SK-N-SH (cell line): ENCODE results near the gene GRK5. TPM values are rescaled to one million over a fixed set of nuclear protein-coding genes. Genes with fewer than 3 reads are reported as not detected.
A peak's percentile ranks its signal among the peaks of the same experiment; 100 is the strongest.

Experiments used
- CTCF ChIA-PET: fragments of 300-600, 350-600 bp; formaldehyde crosslinking; extraction: SDS; loops from one replicate; lab custom pipeline; 2021; lab: Yijun Ruan, JAX
- POLR2A ChIA-PET: fragments of 350-600 bp; sonication (Branson Sonifier 250); formaldehyde crosslinking; extraction: SDS; loops from one replicate; lab custom pipeline; 2020; ENCODE audit warnings: antibody characterized with exemption, inconsistent platforms; lab: Yijun Ruan, JAX
- DNase-seq: peaks from one replicate; pipeline ENCODE4 v3.0.0; 2012
- H2AFZ ChIP-seq: fragments of 200-600 bp; sonication (generic); 2 replicates; pipeline ENCODE4 v1.8.1; 2016; ENCODE audit warnings: antibody characterized with exemption, mild to moderate bottlenecking, low read depth
- H3F3A ChIP-seq: fragments of 200-600 bp; sonication (generic); replicated peaks from 2 replicates; pipeline ENCODE3; 2016; ENCODE audit warnings: antibody characterized with exemption, mild to moderate bottlenecking; ENCODE audit not compliant: insufficient read depth
- H3K27ac ChIP-seq, 2 experiments: fragments of 200-500 bp in 1 of 2; fragments of 200-600 bp in 1 of 2; sonication (Bioruptor generic) in 1 of 2; sonication (generic), shearing (Covaris generic) in 1 of 2; 2 replicates each; pipeline versions ENCODE4 v1.5.1 to v1.6.1; 2014 to 2016; ENCODE audit warnings: low read depth in 2 of 2, inconsistent platforms in 1 of 2, low read length in 1 of 2, mild to moderate bottlenecking in 1 of 2, mixed read lengths in 1 of 2
- H3K27me3 ChIP-seq: fragments of 200-600 bp; sonication (generic), shearing (Covaris generic); 2 replicates; pipeline ENCODE4 v1.6.1; 2016; ENCODE audit warnings: mixed run types; ENCODE audit not compliant: insufficient read depth
- H3K36me3 ChIP-seq, 2 experiments: fragments of 200-500 bp in 1 of 2; fragments of 200-600 bp in 1 of 2; sonication (Bioruptor generic) in 1 of 2; sonication (generic) in 1 of 2; replicated peaks in 1 of 2; 2 replicates each; pipeline versions ENCODE3 to v1.5.1; 2014 to 2016; ENCODE audit warnings: low read length in 1 of 2, mild to moderate bottlenecking in 1 of 2; ENCODE audit not compliant: insufficient read depth in 2 of 2, control insufficient read depth in 1 of 2
- H3K4me1 ChIP-seq, 2 experiments: fragments of 200-500 bp in 1 of 2; fragments of 200-600 bp in 1 of 2; sonication (Bioruptor generic) in 1 of 2; sonication (generic), shearing (Covaris generic) in 1 of 2; 2 replicates each; pipeline versions ENCODE4 v1.5.1 to v1.6.1; 2014 to 2016; ENCODE audit warnings: low read depth in 1 of 2, low read length in 1 of 2, mixed run types in 1 of 2; ENCODE audit not compliant: insufficient read depth in 2 of 2, control insufficient read depth in 1 of 2
- H3K4me2 ChIP-seq: fragments of 200-600 bp; sonication (generic), shearing (Covaris generic); 2 replicates; pipeline ENCODE4 v1.6.1; 2017; ENCODE audit warnings: mixed run types
- H3K4me3 ChIP-seq, 2 experiments: fragments of 200-500 bp in 1 of 2; fragments of 200-600 bp in 1 of 2; sonication (Bioruptor generic) in 1 of 2; sonication (generic), shearing (Covaris generic) in 1 of 2; 2 replicates each; pipeline versions ENCODE4 v1.5.1 to v1.8.1; 2014 to 2016; ENCODE audit warnings: low read depth in 2 of 2, inconsistent platforms in 1 of 2, low read length in 1 of 2, mild to moderate bottlenecking in 1 of 2, mixed read lengths in 1 of 2, moderate library complexity in 1 of 2
- H3K79me2 ChIP-seq: fragments of 200-600 bp; sonication (generic); 2 replicates; pipeline ENCODE4 v1.8.1; 2017; ENCODE audit warnings: mild to moderate bottlenecking; ENCODE audit not compliant: insufficient read depth
- H3K9ac ChIP-seq: fragments of 200-600 bp; sonication (generic); 2 replicates; pipeline ENCODE4 v1.6.1; 2017; ENCODE audit warnings: mixed run types
- H3K9me2 ChIP-seq: fragments of 200-600 bp; sonication (generic); 2 replicates; pipeline ENCODE4 v1.6.1; 2017; ENCODE audit warnings: mixed run types
- H3K9me3 ChIP-seq: fragments of 200-600 bp; sonication (generic); 2 replicates; pipeline ENCODE4 v1.6.1; 2017; ENCODE audit warnings: mixed run types, mild to moderate bottlenecking, moderate library complexity
- H4K20me1 ChIP-seq: fragments of 200-600 bp; sonication (generic); 2 replicates; pipeline ENCODE4 v1.6.1; 2017; ENCODE audit warnings: mild to moderate bottlenecking, mixed run types; ENCODE audit not compliant: insufficient read depth
- ELF1 ChIP-seq: IDR thresholded peaks from 2 replicates; pipeline ENCODE4 v1.4.0; 2012
- GATA2 ChIP-seq: sonication (generic); formaldehyde crosslinking; IDR thresholded peaks from 2 replicates; pipeline ENCODE4 v1.5.0; 2020; ENCODE audit warnings: mild to moderate bottlenecking, missing genetic modification reagents
- JUND ChIP-seq: IDR thresholded peaks from 2 replicates; pipeline ENCODE4 v1.4.0; 2012
- MXI1 ChIP-seq: IDR thresholded peaks from 2 replicates; pipeline ENCODE4 v1.6.1; 2012; ENCODE audit warnings: mild to moderate bottlenecking, low read depth, low read length, improper control_type of control experiment
- RCOR1 ChIP-seq: fragments of 150-350 bp; IDR thresholded peaks from 2 replicates; pipeline ENCODE4 v1.6.1; 2017; ENCODE audit warnings: antibody characterized with exemption, low read length
- RFX5 ChIP-seq: IDR thresholded peaks from 2 replicates; pipeline ENCODE4 v1.6.1; 2012; ENCODE audit warnings: mild to moderate bottlenecking, improper control_type of control experiment, low read length
- SIN3A ChIP-seq: IDR thresholded peaks from 2 replicates; pipeline ENCODE4 v1.6.1; 2012; ENCODE audit warnings: low read depth, mild to moderate bottlenecking, low read length, moderate library complexity, borderline replicate concordance
- WGBS: methylation state at CpG from one replicate; pipeline ENCODE4 v1.1.6; 2017; ENCODE audit warnings: low lambda C conversion rate; 5-methylcytosine and 5-hydroxymethylcytosine counted together
- polyA plus RNA-seq, 3 experiments: library from polyadenylated mRNA; depleted of rRNA; stranded (reverse); fragments of >200 nt; gene quantifications; 2 replicates each; pipeline ENCODE4 v1.2.3, GENCODE V29; 2012
- TF ChIP-seq, protein P1 (sequence below): IDR thresholded peaks from 2 replicates; pipeline ENCODE4 v1.4.0; 2012; ENCODE audit warnings: low read depth, borderline replicate concordance
- TF ChIP-seq, protein P2 (sequence below): fragments of 200-600 bp; sonication (generic); IDR thresholded peaks from 2 replicates; pipeline ENCODE4 v1.6.1; 2017; ENCODE audit warnings: antibody characterized with exemption, mild to moderate bottlenecking, moderate library complexity
- TF ChIP-seq, protein P3 (sequence below): IDR thresholded peaks from 2 replicates; pipeline ENCODE4 v1.6.1; 2012; ENCODE audit warnings: mild to moderate bottlenecking, low read depth, low read length, moderate library complexity
- TF ChIP-seq, protein P4 (sequence below): IDR thresholded peaks from 2 replicates; pipeline ENCODE4 v1.4.0; 2012; ENCODE audit warnings: low read depth

Gene GRK5
- polyA plus RNA-seq, 1 of the 3 experiments (the other 2 are of a cell fraction), result 12.1 TPM

DNA sequence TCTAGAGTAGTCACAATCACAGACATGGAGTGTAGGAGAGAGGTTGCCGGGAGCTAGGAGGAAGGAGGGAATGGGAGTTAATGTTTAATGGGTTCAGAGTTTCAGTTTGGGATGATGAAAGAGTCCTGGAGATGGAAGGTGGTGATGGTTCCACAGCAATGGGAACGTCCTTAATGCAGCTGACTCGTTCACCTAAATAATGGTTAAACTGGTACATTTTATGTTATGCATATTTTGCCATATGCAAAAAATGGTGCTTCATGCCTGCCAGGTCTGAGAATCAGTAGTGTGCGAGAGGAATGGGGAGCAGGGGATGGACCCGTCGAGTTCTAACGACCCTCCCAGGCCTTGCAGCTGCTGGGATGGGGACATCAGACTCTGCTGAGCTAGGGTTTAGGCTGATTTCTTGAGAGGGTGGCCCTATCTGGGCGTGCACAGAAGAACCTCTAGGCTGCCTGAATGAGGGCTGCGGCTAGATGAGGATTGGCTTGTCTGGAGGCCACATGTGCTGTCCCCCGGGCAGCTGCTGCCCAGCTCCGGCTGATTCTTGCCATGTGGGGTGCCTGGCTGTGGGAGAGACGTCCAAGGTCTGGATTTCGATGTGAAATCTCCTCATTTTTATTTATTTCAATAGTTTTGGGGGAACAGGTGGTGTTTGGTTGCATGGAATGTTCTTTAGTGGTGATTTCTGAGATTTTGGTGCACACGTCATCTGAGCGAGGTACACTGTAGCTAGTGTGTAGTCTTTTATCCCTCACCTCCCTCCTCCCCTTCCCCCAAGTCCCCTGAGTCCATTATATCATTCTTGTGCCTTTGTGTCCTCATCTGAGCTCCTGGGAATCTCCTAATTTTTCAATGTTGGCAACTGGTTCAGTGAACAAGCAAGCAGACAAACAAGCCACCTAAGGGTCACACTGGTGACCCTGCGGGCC is 116.0 kb downstream of the GRK5 start:
- no peaks in the 10 kb centered on the region for H4K20me1 ChIP-seq
- CTCF ChIA-PET, result interaction anchor here (1.3 to 1.8 kb wide), 2 partner anchors 41 to 117 kb away, joined by 4 to 8 read pairs; partner anchors contain the start of gene GRK5
- 72% methylated on average over 14 of the region's 16 CpGs for WGBS

DNA sequence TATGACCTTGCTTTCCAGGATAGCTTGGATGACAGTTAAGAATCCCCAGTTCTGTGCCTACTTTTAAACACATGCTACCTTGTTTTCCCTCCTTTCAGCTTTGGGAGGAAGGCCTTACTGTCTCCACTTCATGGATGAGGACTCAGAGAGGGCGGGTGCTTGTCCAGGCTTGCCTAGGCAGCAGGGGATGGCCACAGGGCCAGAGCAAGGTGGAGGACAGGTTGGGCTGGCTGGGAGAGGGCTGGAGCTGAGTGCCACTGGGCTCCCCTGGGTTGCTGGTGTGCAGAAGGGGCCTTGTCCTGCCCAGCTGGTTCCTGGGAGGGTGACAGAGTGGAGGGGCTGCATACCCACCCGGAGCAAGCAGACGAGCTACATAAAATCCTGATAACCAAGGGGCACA is 117.8 kb downstream of the GRK5 start:
- Histone ChIP-seq H4K20me1 (no peaks in the 10 kb centered on the region), H3F3A (no peaks in the 10 kb centered on the region), H3K4me2 (no peak overlapping the region), H3K9ac (no peak overlapping the region), H3K27me3 (no peaks in the 10 kb centered on the region), H2AFZ (no peak overlapping the region), H3K79me2 (no peaks in the 10 kb centered on the region), H3K4me1 (peaks cover 0 to 21% of the 10 kb centered on the region in 2 experiments; a peak in 1 of 4 replicates), H3K27ac (no peak overlapping the region), H3K4me3 (no peak overlapping the region), H3K36me3 (no peaks in the 10 kb centered on the region), H3K9me2 (no peaks in the 10 kb centered on the region), H3K9me3 (no peaks in the 10 kb centered on the region)
- ChIA-PET CTCF (no interaction called here), POLR2A (no interaction called here)
- DNase-seq, result no peak
- WGBS, result 93% methylated on average over 3 of the region's 3 CpGs
- TF ChIP-seq, protein P1, sequence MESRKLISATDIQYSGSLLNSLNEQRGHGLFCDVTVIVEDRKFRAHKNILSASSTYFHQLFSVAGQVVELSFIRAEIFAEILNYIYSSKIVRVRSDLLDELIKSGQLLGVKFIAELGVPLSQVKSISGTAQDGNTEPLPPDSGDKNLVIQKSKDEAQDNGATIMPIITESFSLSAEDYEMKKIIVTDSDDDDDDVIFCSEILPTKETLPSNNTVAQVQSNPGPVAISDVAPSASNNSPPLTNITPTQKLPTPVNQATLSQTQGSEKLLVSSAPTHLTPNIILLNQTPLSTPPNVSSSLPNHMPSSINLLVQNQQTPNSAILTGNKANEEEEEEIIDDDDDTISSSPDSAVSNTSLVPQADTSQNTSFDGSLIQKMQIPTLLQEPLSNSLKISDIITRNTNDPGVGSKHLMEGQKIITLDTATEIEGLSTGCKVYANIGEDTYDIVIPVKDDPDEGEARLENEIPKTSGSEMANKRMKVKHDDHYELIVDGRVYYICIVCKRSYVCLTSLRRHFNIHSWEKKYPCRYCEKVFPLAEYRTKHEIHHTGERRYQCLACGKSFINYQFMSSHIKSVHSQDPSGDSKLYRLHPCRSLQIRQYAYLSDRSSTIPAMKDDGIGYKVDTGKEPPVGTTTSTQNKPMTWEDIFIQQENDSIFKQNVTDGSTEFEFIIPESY, result no peak
- no peak for TF ChIP-seq RFX5
- TF ChIP-seq JUND, result no peak
- no peak for TF ChIP-seq ELF1
- no peak for TF ChIP-seq GATA2
- TF ChIP-seq, protein P2, sequence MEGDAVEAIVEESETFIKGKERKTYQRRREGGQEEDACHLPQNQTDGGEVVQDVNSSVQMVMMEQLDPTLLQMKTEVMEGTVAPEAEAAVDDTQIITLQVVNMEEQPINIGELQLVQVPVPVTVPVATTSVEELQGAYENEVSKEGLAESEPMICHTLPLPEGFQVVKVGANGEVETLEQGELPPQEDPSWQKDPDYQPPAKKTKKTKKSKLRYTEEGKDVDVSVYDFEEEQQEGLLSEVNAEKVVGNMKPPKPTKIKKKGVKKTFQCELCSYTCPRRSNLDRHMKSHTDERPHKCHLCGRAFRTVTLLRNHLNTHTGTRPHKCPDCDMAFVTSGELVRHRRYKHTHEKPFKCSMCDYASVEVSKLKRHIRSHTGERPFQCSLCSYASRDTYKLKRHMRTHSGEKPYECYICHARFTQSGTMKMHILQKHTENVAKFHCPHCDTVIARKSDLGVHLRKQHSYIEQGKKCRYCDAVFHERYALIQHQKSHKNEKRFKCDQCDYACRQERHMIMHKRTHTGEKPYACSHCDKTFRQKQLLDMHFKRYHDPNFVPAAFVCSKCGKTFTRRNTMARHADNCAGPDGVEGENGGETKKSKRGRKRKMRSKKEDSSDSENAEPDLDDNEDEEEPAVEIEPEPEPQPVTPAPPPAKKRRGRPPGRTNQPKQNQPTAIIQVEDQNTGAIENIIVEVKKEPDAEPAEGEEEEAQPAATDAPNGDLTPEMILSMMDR, result no peak
- TF ChIP-seq SIN3A, result no peak
- TF ChIP-seq, protein P3, sequence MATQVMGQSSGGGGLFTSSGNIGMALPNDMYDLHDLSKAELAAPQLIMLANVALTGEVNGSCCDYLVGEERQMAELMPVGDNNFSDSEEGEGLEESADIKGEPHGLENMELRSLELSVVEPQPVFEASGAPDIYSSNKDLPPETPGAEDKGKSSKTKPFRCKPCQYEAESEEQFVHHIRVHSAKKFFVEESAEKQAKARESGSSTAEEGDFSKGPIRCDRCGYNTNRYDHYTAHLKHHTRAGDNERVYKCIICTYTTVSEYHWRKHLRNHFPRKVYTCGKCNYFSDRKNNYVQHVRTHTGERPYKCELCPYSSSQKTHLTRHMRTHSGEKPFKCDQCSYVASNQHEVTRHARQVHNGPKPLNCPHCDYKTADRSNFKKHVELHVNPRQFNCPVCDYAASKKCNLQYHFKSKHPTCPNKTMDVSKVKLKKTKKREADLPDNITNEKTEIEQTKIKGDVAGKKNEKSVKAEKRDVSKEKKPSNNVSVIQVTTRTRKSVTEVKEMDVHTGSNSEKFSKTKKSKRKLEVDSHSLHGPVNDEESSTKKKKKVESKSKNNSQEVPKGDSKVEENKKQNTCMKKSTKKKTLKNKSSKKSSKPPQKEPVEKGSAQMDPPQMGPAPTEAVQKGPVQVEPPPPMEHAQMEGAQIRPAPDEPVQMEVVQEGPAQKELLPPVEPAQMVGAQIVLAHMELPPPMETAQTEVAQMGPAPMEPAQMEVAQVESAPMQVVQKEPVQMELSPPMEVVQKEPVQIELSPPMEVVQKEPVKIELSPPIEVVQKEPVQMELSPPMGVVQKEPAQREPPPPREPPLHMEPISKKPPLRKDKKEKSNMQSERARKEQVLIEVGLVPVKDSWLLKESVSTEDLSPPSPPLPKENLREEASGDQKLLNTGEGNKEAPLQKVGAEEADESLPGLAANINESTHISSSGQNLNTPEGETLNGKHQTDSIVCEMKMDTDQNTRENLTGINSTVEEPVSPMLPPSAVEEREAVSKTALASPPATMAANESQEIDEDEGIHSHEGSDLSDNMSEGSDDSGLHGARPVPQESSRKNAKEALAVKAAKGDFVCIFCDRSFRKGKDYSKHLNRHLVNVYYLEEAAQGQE, result no peak

More for the DNA sequence above, 116.0 kb downstream of the GRK5 start:
- H3K79me2 ChIP-seq, result no peaks in the 10 kb centered on the region
- H2AFZ ChIP-seq, result no peak overlapping the region
- DNase-seq, result peak; percentile 60
- no peak overlapping the region; a peak in 1 of 4 replicates for H3K27ac ChIP-seq
- TF ChIP-seq MXI1 (peak; percentile 59; the same call in 1 of the 2 replicates), JUND (no peak), GATA2 (no peak), RCOR1 (no peak)
- TF ChIP-seq, protein P3, result no peak
- TF ChIP-seq, protein P4, sequence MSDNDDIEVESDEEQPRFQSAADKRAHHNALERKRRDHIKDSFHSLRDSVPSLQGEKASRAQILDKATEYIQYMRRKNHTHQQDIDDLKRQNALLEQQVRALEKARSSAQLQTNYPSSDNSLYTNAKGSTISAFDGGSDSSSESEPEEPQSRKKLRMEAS, result no peak
- H3K27me3 ChIP-seq, result no peaks in the 10 kb centered on the region
- no peak overlapping the region for H3K4me2 ChIP-seq
- H3F3A ChIP-seq, result no peaks in the 10 kb centered on the region
- H3K9me3 ChIP-seq, result no peaks in the 10 kb centered on the region
- no peaks in the 10 kb centered on the region for H3K9me2 ChIP-seq
- H3K4me1 ChIP-seq, result peaks cover 0 to 27% of the 10 kb centered on the region in 2 experiments; a peak in 1 of 4 replicates
- H3K4me3 ChIP-seq, result no peak overlapping the region
- H3K36me3 ChIP-seq, result no peaks in the 10 kb centered on the region
- no peak overlapping the region for H3K9ac ChIP-seq
- POLR2A ChIA-PET, result no interaction called here
